GM23338 (cell line): ENCODE results near the gene REEP6.

ENCODE experiments used
- CREB1 ChIP-seq: fragments of 250-450 bp; sonication (Bioruptor Pico); IDR thresholded peaks from 2 replicates; pipeline ENCODE4 v1.5.0; 2020; ENCODE audit warnings: low read depth, mild to moderate bottlenecking, moderate library complexity
- ETS1 ChIP-seq: IDR thresholded peaks from 2 replicates; pipeline ENCODE4 v1.6.1; 2016; ENCODE audit warnings: antibody characterized with exemption
- EZH2 ChIP-seq: fragments of 200-600 bp; sonication (generic); IDR thresholded peaks from one replicate; pipeline ENCODE4 v1.8.0; 2017; ENCODE audit warnings: antibody characterized with exemption, mild to moderate bottlenecking, low read depth; ENCODE audit not compliant: unreplicated experiment
- EZH2phosphoT487 ChIP-seq: fragments of 200-600 bp; sonication (generic); IDR thresholded peaks from one replicate; pipeline ENCODE4 v1.8.1; 2018; ENCODE audit warnings: antibody characterized with exemption; ENCODE audit not compliant: unreplicated experiment
- JUNB ChIP-seq: IDR thresholded peaks from one replicate; pipeline ENCODE4 v1.6.1; 2016; ENCODE audit warnings: antibody characterized with exemption; ENCODE audit not compliant: unreplicated experiment
- NANOG ChIP-seq: IDR thresholded peaks from 2 replicates; pipeline ENCODE4 v1.6.1; 2016; ENCODE audit warnings: antibody characterized with exemption, borderline replicate concordance
- POLR2AphosphoS5 ChIP-seq: IDR thresholded peaks from 2 replicates; pipeline ENCODE4 v1.6.1; 2016; ENCODE audit warnings: antibody characterized with exemption, low read depth
- REST ChIP-seq: IDR thresholded peaks from one replicate; pipeline ENCODE4 v1.6.1; 2018; ENCODE audit warnings: antibody characterized with exemption; ENCODE audit not compliant: unreplicated experiment
- STAT1 ChIP-seq: IDR thresholded peaks from one replicate; pipeline ENCODE4 v1.6.1; 2016; ENCODE audit warnings: antibody characterized with exemption; ENCODE audit not compliant: unreplicated experiment
- ZNF114 ChIP-seq: fragments of 250-450 bp; sonication (Bioruptor Pico); IDR thresholded peaks from 2 replicates; pipeline ENCODE4 v1.5.0; 2020; ENCODE audit warnings: mild to moderate bottlenecking, moderate library complexity
- ZNF331 ChIP-seq: fragments of 250-450 bp; sonication (Bioruptor Pico); IDR thresholded peaks from 2 replicates; pipeline ENCODE4 v1.5.0; 2020; ENCODE audit warnings: low read depth, mild to moderate bottlenecking, moderate library complexity
- TF ChIP-seq, protein P1 (sequence below), 2 experiments: fragments of 200-600 bp in 1 of 2; sonication (generic) in 1 of 2; conservative IDR thresholded peaks; 2 replicates each; pipeline versions ENCODE4 v1.5.1 to v1.6.1; 2016 to 2017; ENCODE audit warnings: antibody characterized with exemption in 2 of 2, low read depth in 2 of 2, mild to moderate bottlenecking in 2 of 2, moderate library complexity in 1 of 2
- TF ChIP-seq, protein P2 (sequence below): fragments of 250-450 bp; sonication (Bioruptor Pico); IDR thresholded peaks from 2 replicates; pipeline ENCODE4 v1.5.0; 2020; ENCODE audit warnings: mild to moderate bottlenecking, moderate library complexity

DNA sequence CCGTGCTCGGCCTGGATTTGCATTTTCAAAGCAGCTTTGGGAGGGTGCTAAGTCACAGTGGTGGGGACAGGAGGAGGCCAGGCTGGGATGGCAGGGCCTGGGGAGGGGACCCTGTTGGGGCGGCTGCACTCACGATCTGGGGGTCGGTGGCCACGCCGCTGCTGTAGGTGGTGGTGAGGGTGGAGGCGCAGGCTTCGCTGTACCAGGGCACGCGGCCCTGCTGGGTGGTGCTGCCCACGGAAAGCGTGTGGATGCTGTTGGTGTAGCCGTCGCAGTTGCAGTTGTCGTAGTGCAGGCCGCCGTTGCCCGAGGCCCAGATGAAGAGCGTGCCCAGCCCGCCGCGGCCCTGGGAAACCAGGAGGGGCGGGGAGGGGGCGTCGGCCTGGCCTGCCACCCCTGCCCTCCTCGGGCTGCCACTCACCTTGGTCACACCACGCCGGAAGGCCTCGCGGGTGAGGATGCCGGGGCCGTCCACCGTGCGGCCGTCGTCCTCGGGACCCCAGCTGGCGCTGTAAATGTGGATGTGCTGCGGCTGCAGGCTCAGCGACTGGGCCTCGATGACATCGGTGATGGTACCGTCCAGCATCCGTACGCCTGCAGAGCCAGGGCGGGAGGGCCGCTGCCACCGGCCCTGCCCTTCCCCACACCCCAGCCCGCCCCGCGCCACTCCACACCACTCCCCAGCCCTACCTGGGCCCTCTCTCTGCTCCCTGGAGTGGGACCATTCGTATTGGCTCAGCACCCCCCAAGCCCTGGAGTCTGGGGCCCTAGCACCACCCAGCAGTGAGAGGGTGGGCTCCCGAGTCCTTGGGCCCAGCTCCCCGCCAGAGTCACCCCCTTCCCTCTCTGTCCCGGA is 4.0 kb upstream of the REEP6 start:
- TF ChIP-seq EZH2 (no peak), ZNF331 (CRISPR knock-in tag) (no peak), REST (no peak), POLR2AphosphoS5 (no peak), EZH2phosphoT487 (no peak), ETS1 (no peak), NANOG (no peak), CREB1 (CRISPR knock-in tag) (no peak), STAT1 (no peak), JUNB (no peak), ZNF114 (CRISPR knock-in tag) (no peak)
- TF ChIP-seq, protein P1, sequence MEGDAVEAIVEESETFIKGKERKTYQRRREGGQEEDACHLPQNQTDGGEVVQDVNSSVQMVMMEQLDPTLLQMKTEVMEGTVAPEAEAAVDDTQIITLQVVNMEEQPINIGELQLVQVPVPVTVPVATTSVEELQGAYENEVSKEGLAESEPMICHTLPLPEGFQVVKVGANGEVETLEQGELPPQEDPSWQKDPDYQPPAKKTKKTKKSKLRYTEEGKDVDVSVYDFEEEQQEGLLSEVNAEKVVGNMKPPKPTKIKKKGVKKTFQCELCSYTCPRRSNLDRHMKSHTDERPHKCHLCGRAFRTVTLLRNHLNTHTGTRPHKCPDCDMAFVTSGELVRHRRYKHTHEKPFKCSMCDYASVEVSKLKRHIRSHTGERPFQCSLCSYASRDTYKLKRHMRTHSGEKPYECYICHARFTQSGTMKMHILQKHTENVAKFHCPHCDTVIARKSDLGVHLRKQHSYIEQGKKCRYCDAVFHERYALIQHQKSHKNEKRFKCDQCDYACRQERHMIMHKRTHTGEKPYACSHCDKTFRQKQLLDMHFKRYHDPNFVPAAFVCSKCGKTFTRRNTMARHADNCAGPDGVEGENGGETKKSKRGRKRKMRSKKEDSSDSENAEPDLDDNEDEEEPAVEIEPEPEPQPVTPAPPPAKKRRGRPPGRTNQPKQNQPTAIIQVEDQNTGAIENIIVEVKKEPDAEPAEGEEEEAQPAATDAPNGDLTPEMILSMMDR (conservative IDR thresholded peaks at IDR 0.05; ENCODE audit: low read depth in 2 of 2) = no peak
- TF ChIP-seq, protein P2, sequence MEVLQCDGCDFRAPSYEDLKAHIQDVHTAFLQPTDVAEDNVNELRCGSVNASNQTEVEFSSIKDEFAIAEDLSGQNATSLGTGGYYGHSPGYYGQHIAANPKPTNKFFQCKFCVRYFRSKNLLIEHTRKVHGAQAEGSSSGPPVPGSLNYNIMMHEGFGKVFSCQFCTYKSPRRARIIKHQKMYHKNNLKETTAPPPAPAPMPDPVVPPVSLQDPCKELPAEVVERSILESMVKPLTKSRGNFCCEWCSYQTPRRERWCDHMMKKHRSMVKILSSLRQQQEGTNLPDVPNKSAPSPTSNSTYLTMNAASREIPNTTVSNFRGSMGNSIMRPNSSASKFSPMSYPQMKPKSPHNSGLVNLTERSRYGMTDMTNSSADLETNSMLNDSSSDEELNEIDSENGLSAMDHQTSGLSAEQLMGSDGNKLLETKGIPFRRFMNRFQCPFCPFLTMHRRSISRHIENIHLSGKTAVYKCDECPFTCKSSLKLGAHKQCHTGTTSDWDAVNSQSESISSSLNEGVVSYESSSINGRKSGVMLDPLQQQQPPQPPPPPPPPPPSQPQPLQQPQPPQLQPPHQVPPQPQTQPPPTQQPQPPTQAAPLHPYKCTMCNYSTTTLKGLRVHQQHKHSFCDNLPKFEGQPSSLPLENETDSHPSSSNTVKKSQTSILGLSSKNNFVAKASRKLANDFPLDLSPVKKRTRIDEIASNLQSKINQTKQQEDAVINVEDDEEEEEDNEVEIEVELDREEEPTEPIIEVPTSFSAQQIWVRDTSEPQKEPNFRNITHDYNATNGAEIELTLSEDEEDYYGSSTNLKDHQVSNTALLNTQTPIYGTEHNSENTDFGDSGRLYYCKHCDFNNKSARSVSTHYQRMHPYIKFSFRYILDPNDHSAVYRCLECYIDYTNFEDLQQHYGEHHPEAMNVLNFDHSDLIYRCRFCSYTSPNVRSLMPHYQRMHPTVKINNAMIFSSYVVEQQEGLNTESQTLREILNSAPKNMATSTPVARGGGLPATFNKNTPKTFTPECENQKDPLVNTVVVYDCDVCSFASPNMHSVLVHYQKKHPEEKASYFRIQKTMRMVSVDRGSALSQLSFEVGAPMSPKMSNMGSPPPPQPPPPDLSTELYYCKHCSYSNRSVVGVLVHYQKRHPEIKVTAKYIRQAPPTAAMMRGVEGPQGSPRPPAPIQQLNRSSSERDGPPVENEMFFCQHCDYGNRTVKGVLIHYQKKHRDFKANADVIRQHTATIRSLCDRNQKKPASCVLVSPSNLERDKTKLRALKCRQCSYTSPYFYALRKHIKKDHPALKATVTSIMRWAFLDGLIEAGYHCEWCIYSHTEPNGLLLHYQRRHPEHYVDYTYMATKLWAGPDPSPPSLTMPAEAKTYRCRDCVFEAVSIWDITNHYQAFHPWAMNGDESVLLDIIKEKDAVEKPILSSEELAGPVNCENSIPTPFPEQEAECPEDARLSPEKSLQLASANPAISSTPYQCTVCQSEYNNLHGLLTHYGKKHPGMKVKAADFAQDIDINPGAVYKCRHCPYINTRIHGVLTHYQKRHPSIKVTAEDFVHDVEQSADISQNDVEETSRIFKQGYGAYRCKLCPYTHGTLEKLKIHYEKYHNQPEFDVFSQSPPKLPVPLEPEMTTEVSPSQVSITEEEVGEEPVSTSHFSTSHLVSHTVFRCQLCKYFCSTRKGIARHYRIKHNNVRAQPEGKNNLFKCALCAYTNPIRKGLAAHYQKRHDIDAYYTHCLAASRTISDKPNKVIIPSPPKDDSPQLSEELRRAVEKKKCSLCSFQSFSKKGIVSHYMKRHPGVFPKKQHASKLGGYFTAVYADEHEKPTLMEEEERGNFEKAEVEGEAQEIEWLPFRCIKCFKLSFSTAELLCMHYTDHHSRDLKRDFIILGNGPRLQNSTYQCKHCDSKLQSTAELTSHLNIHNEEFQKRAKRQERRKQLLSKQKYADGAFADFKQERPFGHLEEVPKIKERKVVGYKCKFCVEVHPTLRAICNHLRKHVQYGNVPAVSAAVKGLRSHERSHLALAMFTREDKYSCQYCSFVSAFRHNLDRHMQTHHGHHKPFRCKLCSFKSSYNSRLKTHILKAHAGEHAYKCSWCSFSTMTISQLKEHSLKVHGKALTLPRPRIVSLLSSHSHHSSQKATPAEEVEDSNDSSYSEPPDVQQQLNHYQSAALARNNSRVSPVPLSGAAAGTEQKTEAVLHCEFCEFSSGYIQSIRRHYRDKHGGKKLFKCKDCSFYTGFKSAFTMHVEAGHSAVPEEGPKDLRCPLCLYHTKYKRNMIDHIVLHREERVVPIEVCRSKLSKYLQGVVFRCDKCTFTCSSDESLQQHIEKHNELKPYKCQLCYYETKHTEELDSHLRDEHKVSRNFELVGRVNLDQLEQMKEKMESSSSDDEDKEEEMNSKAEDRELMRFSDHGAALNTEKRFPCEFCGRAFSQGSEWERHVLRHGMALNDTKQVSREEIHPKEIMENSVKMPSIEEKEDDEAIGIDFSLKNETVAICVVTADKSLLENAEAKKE (CRISPR knock-in tag) = no peak
